Activated T-helper 1 cell treated with anti-CD3 and anti-CD28 coated beads, Interleukin-2, amount 50 U/mL, for 16 hours (primary cell): ENCODE results near the gene PRLR.
A peak's percentile ranks its signal among the peaks of the same experiment; 100 is the strongest.

ENCODE experiments used
- DNase-seq, 2 donors: peaks; one replicate each; pipeline ENCODE4 v3.0.0-alpha.2; 2020; ENCODE audit warnings: low read depth in 1 of 2, low spot score in 1 of 2

PRLR gene

DNA sequence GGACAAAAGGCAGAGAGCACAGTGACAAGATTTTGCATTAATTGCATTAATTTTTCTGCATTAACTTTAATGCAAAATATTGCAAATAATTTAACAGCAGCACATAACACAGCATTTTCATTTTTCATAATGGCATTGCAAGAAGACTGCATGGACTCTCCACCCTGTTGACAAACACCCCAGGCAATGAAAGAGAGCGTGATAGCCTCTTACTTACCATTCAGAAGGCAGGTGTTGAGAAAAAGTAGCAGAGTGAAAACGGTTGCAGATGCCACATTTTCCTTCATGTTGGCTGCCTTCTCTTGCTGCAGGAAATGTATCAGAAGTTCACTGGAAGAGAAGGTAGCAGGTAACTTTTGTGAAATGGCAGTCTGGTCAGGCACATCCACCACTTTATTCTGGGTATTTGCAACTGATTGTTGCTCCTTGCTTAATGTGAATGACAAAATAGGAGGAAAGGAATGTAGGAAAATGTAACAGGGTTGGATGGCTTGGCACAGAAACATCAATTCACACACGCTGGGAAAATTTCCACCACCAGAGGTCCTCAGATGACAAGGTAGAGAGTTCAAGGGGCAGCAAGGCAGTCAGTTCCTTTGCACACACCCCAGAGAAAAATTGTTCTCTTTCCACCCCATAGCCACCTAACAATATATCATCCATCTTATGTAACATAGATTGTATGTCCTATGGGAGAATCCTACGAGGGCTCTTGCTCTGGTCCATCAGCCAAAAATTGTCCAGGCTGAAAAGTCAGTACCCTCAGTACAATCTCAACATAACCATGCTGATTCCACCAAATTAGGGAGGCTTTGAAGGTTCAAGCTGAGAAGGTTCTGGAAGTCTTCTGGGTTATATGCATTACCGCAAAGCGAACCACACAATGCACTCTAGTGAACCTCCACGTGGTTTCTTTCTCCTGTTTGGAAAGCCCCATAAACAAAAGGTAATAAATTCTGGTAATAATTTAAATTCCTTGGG is 140.7 kb downstream of the PRLR start:
- DNase-seq, result peak; percentile 6 to 8

DNA sequence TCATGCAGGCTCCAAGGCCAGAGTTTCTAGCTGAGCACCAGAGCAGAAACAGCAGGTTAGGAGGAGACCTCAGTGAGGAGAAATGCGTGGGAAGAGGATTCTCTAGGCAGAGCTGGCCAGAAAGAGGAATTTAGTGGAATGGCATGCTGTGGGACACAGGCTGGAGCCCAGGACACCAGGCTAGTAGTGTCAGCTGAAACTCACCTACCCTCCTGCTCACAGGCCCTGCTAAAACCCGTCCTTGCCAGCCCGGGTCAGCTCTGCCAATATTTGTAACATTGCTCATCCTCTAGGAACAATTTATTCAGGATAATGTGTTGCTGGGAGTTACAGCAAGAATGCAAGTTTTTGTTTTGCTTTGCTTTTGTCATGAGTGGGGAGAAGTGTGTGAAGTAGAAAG is 142.3 kb downstream of the PRLR start:
- no peak for DNase-seq

DNA sequence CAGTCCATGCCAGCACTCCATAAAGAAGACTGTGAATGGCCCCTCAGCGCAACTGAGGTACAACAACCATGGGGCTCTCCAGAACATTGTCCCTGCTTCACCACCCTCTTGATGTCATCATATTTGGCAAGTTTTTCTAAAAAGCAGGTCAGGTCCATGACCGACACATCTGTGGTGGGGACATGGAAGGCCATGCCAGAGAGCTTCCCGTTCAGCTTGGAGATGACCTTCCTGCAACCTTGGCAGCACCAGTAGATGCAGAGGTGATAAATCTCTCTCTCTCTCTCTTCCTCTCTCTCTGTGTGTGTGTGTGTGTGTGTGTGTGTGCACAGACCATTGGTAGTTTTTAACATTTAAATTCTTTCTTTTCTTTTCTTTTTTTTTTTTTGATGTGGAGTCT is 147.1 kb downstream of the PRLR start:
- no peak for DNase-seq

DNA sequence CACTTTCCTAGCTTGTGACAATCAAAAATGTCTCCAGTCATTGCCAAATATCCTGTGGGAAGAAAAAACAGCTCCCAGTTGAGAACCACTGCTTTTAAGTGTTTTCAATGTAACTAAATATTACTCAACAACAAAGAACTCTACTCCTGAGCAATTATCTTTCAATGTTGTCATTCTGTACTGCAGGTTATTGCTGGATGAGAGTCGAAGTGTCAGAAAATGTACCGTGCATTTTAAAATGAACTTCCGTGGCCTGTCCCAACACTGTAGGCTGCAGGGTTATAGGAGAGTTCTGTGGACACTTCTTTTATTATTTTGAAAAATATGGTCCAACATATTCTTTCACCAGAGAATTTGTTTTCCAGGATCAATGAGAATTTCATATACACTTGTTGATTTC is 147.8 kb downstream of the PRLR start:
- no peak for DNase-seq

DNA sequence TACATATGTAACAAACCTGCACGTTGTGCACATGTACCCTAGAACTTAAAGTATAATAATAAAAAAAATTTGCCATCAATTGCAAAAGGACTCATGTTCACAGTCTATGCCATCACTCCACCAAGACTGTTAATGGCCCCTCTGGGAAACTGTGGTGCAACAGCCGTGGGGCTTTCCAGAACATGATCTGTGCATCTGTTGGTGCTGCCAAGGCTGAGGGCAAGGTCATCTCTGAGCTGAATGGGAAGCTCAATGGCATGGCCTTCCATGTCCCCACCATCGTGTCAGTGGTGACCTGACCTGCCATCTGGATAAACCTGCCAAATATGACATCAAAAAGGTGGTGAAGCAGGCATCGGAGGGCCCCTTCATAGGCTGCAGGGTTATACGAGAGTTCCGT is 149.2 kb downstream of the PRLR start:
- DNase-seq, result no peak

DNA sequence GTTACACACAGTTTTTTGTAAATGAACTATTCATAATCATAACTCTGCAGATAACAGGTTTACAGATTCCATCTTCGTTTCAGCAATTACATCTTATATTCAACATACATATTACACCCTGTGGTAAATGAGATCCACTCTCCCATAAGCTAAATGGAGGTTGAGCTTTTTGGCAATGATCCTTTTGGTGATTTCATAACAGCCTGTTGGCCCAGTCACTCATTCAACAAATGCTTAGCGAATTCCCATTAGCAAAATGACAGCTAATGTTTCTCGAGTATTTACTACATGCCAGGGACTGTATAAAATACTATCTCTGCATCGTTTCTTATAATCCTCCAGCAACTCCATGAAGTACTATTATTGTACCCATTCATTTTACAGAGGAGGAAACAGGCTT is 157.1 kb downstream of the PRLR start:
- DNase-seq, result no peak

DNA sequence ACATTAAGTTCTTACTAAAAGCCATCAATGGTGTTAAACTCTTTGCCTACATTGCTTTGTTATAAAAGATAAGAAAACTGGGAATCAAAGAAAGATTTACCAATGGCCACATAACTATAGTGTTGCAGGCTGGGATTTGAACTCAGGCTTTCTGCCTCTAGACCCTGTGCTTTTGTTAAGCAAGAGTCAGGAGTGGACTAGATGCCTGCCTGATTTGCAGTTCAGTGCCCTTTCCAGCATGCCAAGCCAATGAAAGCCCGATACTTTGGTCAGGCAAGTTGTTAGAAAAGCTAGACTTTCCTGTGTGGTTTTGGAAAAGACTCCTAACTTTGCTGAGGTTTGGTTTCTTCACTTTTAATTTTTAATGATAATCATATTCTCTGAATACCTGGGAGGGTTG is 161.1 kb downstream of the PRLR start:
- no peak for DNase-seq

DNA sequence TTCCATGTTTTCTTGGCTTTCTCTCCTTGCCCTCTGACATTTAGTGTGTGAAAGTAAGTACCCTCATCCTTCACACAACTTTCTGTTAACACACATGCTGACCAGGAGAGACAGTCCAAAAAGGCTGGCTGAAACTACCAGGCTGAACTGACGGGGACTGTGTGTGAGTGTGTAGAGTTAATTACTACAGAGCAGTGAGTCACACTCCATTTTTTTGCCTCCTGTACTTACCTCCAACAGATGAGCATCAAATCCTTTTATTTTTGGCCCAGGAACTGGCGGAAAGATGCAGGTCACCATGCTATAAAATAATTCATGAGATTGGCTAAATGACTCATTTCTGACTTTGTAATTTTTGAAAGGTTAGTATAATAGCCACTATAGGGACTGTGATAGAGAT is 162.3 kb downstream of the PRLR start:
- no peak for DNase-seq

DNA sequence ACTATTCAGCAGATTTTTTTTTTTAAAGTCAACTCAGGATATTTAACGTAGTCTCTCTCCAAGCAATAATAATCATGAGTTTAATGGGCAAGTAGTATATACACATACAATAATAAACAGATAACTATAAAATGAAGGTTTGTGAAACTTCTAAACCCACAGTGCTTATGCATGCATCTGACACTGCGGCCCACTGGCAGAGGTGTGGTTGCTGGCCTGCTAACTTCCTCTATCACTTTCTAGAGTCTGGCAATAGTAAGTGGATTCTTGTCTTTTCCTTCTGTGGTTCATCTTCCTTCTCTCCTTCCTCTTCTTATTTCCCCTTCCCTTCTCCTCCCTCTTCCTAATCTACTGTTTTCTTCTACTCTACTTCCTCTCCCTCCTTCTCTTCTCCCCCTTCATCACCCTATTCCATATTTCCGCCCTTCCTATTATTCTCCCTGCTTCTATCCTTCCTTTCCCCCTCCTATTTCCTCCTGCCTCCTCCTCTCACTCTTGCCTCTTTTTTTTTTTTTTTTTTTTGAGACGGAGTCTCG is 164.0 kb downstream of the PRLR start:
- no peak for DNase-seq

DNA sequence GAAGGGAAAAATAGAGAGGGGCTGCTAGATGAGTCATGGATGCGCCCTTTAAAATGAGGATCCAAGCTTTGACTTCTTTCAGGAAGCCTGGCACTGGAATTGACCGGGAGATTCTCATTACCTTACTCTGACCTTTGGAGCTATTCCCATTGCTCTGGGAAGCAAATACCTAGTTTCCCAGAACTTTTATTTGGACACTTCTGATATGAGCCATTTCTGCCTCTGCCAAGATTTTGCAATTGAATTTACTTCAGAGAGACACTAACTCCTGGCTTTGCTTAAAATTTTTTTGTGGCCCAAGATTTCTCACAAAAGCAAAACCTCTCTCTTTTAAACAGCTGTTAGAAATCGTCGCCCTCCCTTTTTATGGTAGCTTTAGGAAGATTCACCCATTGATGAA is 166.9 kb downstream of the PRLR start:
- no peak for DNase-seq

DNA sequence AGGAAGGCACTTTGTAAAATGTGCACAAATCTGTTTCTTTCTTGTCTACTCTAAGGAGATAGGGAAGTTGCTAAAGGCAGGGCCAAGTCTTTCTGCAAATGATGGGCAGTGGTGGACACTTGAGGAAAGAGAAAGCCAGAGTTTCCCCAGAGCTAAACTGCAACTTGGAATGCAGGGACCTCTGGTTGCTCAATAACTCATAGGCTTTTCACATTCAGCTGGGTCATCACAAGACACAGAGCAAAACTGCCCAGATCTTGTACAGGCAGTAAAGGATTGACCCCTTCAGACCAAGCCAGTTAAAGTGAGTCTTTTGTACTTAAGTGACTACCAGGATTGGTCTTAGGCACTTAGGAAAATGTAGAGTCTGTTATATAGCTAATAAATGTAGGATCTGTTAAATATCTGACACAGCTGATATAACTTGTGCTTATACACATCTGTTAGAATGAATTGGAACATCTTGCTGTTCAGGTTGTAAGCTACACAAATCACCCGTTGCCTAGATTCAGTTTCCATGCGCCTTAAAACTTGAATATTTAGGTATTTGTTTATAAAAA is 169.0 kb downstream of the PRLR start:
- no peak for DNase-seq

DNA sequence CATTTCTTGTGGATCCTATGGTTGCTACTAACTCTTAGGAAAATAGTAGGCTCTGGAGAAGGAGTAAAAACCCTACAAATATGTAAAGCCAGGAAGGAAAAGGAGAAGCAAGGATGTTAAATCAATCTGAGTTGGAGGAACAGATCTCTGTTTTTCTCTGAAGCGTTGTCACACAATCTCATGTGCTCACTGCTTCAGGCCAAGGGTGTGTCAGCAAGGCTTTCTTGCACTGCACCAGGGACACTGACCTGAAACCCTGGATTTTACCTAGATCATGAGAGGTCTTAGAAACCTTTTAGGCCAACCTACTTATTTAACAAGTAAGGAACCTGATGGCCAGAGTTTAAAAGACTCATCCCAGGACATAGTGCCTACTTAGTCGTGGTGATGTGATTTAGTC is 170.1 kb downstream of the PRLR start:
- no peak for DNase-seq

DNA sequence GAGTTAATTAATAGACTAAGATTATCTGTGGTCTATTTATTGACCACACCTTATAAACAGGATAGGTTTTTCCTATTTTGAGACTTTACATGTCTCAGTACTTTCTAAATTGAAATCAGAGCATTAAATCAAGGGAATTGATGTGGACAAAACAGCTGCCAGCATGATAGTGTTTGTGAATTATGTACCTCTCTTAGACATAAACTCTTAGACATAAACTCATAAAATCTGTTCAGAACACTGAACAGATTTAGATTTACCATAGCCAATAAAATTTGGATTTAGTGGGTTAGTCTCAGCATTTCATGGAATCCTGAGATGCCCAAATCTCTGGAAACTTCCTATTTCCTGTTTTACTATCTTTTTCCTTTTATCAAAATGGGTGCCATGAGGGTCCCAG is 171.0 kb downstream of the PRLR start:
- no peak for DNase-seq

DNA sequence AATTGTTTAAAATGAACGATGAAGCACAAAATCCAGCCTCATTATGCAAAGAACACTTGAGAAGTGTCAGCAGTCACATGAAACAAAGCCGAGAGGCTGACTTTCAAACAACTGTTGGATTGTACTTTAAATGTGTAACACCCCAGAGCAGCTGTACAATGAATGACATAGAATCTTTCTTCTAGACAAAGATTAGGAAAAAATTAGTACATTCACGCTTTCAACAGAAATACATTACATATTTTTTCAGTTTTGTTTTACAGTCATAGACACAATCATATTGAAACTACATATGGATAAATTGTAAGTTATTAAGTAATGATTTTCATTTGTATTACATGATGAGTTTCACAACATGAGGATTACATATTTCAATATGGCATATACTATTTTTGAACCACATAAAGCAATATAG is 171.9 kb downstream of the PRLR start:
- DNase-seq, result no peak

DNA sequence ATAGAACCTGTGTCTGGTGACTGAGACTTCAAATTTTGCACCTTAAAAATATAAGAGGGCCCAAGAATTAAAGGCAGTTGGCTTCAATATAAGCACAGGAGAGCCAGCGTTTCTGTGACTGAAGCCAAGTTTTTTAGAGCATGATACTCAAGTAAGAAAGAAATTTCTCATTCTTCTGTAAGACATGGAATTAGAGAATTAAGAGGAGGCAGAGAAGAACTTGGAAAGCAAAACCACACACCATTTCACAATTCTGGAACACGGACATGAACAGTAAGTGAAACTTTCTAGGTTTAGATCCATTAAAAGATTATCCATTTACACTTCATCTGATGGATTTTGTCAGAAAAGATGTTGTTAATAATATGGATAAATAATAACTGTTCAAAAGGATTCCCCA is 173.6 kb downstream of the PRLR start:
- no peak for DNase-seq

DNA sequence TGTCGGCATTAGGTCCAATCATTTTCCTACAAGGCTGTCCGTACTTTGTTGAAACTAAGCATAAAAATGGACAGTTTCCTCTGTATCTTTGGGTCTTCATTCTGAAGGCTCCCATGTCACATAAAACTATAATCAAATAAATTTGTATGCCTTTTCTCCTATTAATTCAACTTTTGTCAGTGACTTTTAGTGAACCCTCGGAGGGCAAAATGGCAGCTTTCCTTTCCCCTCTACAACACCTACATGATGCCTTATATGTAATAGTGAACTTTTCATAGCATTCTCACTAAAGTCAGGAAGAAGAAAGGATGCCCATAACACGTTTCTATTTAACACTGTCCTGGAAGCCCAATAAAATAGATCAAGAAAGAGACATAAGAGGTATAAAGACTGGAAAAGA is 177.4 kb downstream of the PRLR start:
- DNase-seq, result no peak

DNA sequence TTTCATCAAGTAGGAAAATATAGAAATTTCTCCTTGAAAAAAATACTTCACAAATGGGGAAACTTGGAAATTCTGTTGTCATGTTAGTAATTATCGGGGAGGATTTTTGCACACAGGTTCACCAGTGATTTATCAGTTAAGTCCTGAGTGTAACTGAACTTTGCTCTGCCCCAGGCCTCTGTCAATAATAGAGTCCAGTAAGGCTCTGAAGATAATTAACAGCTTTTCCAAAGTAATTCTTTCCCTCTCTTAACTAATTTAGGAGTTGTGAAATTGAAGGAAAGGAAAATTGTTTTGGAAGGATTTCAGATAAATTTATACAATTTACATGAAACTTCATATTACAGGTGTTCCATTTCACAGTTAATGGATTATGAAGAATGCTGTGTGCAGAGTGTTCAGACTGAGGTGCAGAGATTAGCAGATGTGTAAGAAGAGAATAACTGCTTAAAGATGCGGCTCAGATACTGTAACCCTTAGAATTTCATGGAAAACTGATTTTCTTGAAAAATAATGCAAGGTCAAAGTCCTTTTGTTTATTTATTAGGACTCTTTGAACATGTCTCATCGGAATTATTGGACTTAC is 179.7 kb downstream of the PRLR start:
- DNase-seq, result no peak

DNA sequence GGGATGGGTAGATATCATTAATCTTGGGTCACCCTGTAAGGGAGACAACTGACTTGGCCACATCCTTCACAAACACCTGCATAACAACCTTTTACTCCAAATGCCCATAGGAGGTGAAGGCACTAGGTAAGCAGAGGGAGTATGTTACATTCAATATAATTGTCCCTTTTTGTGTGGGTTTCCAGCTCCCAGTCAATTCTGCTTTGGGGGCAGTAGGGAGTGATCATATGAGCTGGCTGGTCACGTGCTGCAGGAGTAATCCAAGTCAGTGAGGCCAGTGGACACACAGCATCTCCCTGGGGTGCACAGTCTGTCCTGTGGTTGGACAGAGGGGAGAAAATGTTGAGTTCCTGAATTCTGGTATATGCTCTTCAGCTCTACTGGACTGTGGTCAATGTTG is 181.4 kb downstream of the PRLR start:
- DNase-seq, result no peak

DNA sequence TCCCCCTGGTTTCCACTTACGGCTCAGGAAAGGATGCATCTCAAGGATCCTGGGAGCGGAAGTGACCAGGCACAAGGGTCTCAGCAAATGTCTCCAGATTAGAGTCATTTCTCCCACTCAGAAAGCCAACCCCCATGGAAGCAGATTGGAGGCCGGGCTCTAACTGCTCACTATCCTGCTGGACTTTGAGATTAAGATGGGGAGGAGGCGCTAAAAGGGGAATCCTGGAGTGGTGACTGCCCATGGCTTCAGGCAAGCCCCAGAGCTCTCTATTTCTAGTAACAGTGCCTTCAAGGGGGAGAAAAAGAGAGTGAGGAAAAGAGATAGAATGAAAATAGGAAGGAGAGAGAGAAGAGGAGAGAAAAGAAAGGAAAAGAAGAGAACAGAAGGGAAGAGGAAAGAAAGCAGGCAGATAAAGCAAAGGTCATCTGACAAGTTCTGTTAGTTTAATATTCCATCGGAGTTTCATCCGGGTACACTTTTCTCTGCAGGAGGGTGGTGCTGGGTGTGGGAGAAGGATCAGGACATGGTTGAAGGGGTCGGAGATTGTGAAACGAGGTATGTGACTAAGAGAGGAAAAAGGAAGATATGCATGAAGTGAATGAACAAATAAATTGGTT is 182.4 kb downstream of the PRLR start, which contains the start of gene AGXT2:
Gene AGXT2 (minus strand): TSS at position 165 of the 620 bp plus-strand sequence. CDS start 57 bp downstream, at position 108.
- no peak for DNase-seq

DNA sequence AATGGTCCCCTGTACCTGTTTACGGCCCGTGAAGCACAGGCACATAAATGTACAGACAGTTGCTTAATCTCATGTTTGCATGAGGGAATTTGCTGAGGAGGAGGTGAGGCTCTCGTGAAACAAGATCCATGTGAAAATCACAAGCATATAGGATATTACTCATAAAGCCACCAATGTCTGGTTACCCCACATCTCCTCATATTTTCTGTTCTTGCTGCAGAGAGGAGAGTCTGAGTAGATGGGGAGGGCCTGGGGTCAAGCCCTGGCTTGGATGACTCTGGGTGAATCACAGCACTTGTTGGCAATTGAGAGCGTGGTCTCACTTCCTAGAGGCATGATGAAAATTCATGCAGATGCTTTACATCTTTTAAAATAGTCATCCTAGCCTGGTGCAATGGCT is 183.5 kb downstream of the PRLR start:
- no peak for DNase-seq

DNA sequence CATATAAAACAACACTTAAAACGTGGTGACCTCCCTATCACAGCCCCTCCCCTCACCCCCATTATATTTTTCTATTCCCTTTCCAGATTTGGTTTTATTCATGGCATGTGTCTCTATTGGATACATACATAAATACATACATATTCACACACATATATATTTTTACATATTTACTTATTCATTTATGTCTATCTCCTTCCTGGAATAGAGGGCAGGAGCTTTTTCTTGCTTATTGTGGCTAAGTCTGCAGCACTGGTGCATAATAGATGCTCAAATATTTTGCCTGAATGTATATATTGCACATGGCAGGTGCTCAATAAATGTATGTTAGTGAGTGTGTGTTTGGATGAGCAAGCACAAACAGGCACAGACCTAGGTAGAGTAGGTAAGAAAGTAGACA is 185.0 kb downstream of the PRLR start:
- DNase-seq, result no peak

DNA sequence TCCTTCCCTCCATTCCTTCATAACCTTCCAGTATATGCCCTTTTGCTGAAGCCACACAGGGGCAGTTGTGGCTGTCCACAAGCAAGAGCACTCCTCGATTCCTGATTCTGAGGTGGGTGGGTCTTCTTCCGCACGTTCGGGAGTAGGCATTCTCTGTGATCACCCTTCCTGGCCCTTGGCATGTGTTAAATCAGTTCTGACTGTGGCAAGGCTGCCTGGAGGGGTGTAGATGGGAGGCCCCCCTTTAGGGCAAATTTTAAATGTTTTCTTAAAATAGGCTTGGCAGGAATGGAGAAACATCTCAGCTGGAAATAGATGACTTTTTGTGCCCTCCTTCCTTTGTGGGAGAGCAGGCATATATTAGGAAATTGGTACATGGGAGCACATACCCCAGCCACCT is 185.6 kb downstream of the PRLR start:
- DNase-seq, result no peak
